SK-N-SH treated with all-trans-retinoic acid at 6 μM for 48 hours (cell line): Measurements from ENCODE around the gene IMMP2L.

Experiments
- ATAC-seq: fragments of 200-7000 bp; cut with Tn5 transposase; 3 replicates; pipeline ENCODE4 v1.9.1; 2020; ENCODE audit warnings: mild to moderate bottlenecking, moderate library complexity
- ARNTL ChIP-seq: fragments of 450-650 bp; formaldehyde crosslinking; IDR thresholded peaks from 2 replicates; pipeline ENCODE4 v1.5.0; 2020; ENCODE audit warnings: low read depth, mild to moderate bottlenecking, moderate library complexity, borderline replicate concordance
- BACH2 ChIP-seq: fragments of 250-450 bp; sonication (Bioruptor Pico); IDR thresholded peaks from 2 replicates; pipeline ENCODE4 v1.9.0; 2021; ENCODE audit warnings: mild to moderate bottlenecking, borderline replicate concordance
- CREB5 ChIP-seq: fragments of 250-450 bp; sonication (Bioruptor Pico); IDR thresholded peaks from 2 replicates; pipeline ENCODE4 v1.5.1; 2020; ENCODE audit warnings: low read depth, mild to moderate bottlenecking, moderate library complexity
- CSDC2 ChIP-seq: fragments of 250-450 bp; sonication (Bioruptor Pico); IDR thresholded peaks from 2 replicates; pipeline ENCODE4 v1.5.0; 2020; ENCODE audit warnings: mild to moderate bottlenecking, moderate library complexity
- CSRNP3 ChIP-seq: fragments of 250-450 bp; sonication (Bioruptor Pico); IDR thresholded peaks from 2 replicates; pipeline ENCODE4 v1.5.1; 2021; ENCODE audit warnings: mild to moderate bottlenecking, moderate library complexity
- ESRRG ChIP-seq: fragments of 250-450 bp; sonication (Bioruptor Pico); IDR thresholded peaks from 2 replicates; pipeline ENCODE4 v1.6.1; 2021; ENCODE audit warnings: mild to moderate bottlenecking
- GLIS3 ChIP-seq: fragments of 250-450 bp; sonication (Bioruptor Pico); IDR thresholded peaks from 2 replicates; pipeline ENCODE4 v1.5.0; 2020; ENCODE audit warnings: mild to moderate bottlenecking, moderate library complexity
- ISL1 ChIP-seq: fragments of 250-450 bp; sonication (Bioruptor Pico); IDR thresholded peaks from 2 replicates; pipeline ENCODE4 v2.1.2; 2022; ENCODE audit warnings: mild to moderate bottlenecking, moderate library complexity
- OSR1 ChIP-seq: fragments of 250-450 bp; sonication (Bioruptor Pico); IDR thresholded peaks from 2 replicates; pipeline ENCODE4 v1.8.0; 2022; ENCODE audit warnings: moderate library complexity, mild to moderate bottlenecking, inconsistent platforms
- PATZ1 ChIP-seq: fragments of 250-450 bp; sonication (Bioruptor Pico); IDR thresholded peaks from 2 replicates; pipeline ENCODE4 v1.8.0; 2020; ENCODE audit warnings: mild to moderate bottlenecking, moderate library complexity, borderline replicate concordance
- POU6F1 ChIP-seq: fragments of 250-450 bp; sonication (Bioruptor Pico); IDR thresholded peaks from 2 replicates; pipeline ENCODE4 v1.8.0; 2021; ENCODE audit warnings: low read depth, mild to moderate bottlenecking, moderate library complexity, borderline replicate concordance
- PPARA ChIP-seq: fragments of 250-450 bp; sonication (Bioruptor Pico); IDR thresholded peaks from 2 replicates; pipeline ENCODE4 v1.5.0; 2020; ENCODE audit warnings: mild to moderate bottlenecking, borderline replicate concordance
- RARB ChIP-seq: fragments of 250-450 bp; sonication (Bioruptor Pico); IDR thresholded peaks from 2 replicates; pipeline ENCODE4 v1.8.0; 2021; ENCODE audit warnings: mild to moderate bottlenecking, moderate library complexity
- SNAI2 ChIP-seq: fragments of 250-450 bp; sonication (Bioruptor Pico); IDR thresholded peaks from 2 replicates; pipeline ENCODE4 v1.5.0; 2020; ENCODE audit warnings: mild to moderate bottlenecking, moderate library complexity
- TCF4 ChIP-seq: fragments of 250-450 bp; sonication (Bioruptor Pico); IDR thresholded peaks from 2 replicates; pipeline ENCODE4 v1.8.0; 2021; ENCODE audit warnings: mild to moderate bottlenecking, moderate library complexity, borderline replicate concordance
- TOX ChIP-seq: fragments of 250-450 bp; sonication (Bioruptor Pico); IDR thresholded peaks from 2 replicates; pipeline ENCODE4 v1.8.0; 2021; ENCODE audit warnings: mild to moderate bottlenecking, moderate library complexity, borderline replicate concordance
- TSHZ2 ChIP-seq: fragments of 250-450 bp; sonication (Bioruptor Pico); IDR thresholded peaks from 2 replicates; pipeline ENCODE4 v1.5.0; 2020; ENCODE audit warnings: mild to moderate bottlenecking, moderate library complexity
- ZC3H10 ChIP-seq: fragments of 250-450 bp; sonication (Bioruptor Pico); IDR thresholded peaks from 2 replicates; pipeline ENCODE4 v1.5.1; 2021; ENCODE audit warnings: mild to moderate bottlenecking, moderate library complexity
- ZFP3 ChIP-seq: fragments of 250-450 bp; sonication (Bioruptor Pico); IDR thresholded peaks from 2 replicates; pipeline ENCODE4 v1.5.0; 2020; ENCODE audit warnings: mild to moderate bottlenecking, moderate library complexity
- ZFP30 ChIP-seq: fragments of 450-650 bp; formaldehyde crosslinking; IDR thresholded peaks from 2 replicates; pipeline ENCODE4 v1.5.0; 2022; ENCODE audit warnings: mild to moderate bottlenecking, moderate library complexity
- ZNF565 ChIP-seq: fragments of 450-650 bp; formaldehyde crosslinking; conservative IDR thresholded peaks from 2 replicates; pipeline ENCODE4 v1.5.0; 2020; ENCODE audit warnings: low read depth, mild to moderate bottlenecking, moderate library complexity
- ZNF70 ChIP-seq: fragments of 450-650 bp; formaldehyde crosslinking; IDR thresholded peaks from 2 replicates; pipeline ENCODE4 v1.5.0; 2020; ENCODE audit warnings: mild to moderate bottlenecking, moderate library complexity
- ZNF8 ChIP-seq: fragments of 450-650 bp; formaldehyde crosslinking; IDR thresholded peaks from 2 replicates; pipeline ENCODE4 v1.5.0; 2020; ENCODE audit warnings: mild to moderate bottlenecking, moderate library complexity

The IMMP2L gene

GRCh38 chr7:111294494-111294893 is 267.8 kb downstream of the IMMP2L start (continued):
- TF ChIP-seq CREB5 (CRISPR knock-in tag): no peak
- TF ChIP-seq TOX (CRISPR knock-in tag): no peak
- TF ChIP-seq BACH2: no peak
- no peak for TF ChIP-seq PATZ1 (CRISPR knock-in tag)
- TF ChIP-seq ARNTL (CRISPR knock-in tag): no peak

GRCh38 chr7:111292026-111292470 is 270.2 kb downstream of the IMMP2L start:
- peak; percentile 68 for ATAC-seq
- TF ChIP-seq ISL1 (CRISPR knock-in tag) (peak; percentile 85), ZC3H10 (CRISPR knock-in tag) (no peak), POU6F1 (CRISPR knock-in tag) (0 out of 2 replicates have a peak, but pooled peaks have one; percentile 27)

- peak; percentile 28; the same call in 2 of the 3 replicates for ATAC-seq
- no peak for TF ChIP-seq BACH2
- 0 out of 2 replicates have a peak, but pooled peaks have one; percentile 73 for TF ChIP-seq CSDC2 (CRISPR knock-in tag)
Measured at GRCh38 chr7:111290982-111291381, 271.3 kb downstream of the IMMP2L start.

GRCh38 chr7:111290419-111290818 is 271.9 kb downstream of the IMMP2L start:
- ATAC-seq: peak; percentile 71
- TF ChIP-seq TCF4 (CRISPR knock-in tag): peak; percentile 73
- no peak for TF ChIP-seq CSDC2 (CRISPR knock-in tag)
- TF ChIP-seq TSHZ2 (CRISPR knock-in tag): peak; percentile 93
- peak; percentile 94 for TF ChIP-seq ISL1 (CRISPR knock-in tag)
- TF ChIP-seq ZNF8 (CRISPR knock-in tag): no peak
- TF ChIP-seq ZFP3 (CRISPR knock-in tag): no peak
- no peak for TF ChIP-seq PPARA (CRISPR knock-in tag)
- no peak for TF ChIP-seq ZFP30
- no peak for TF ChIP-seq CREB5 (CRISPR knock-in tag)
- no peak for TF ChIP-seq CSRNP3
- TF ChIP-seq SNAI2 (CRISPR knock-in tag): no peak
- no peak for TF ChIP-seq RARB (CRISPR knock-in tag)
- TF ChIP-seq OSR1 (CRISPR knock-in tag): no peak
- no peak for TF ChIP-seq BACH2
- no peak for TF ChIP-seq POU6F1 (CRISPR knock-in tag)
- no peak for TF ChIP-seq ZC3H10 (CRISPR knock-in tag)
- peak; percentile 71; the same call in 1 of the 2 replicates for TF ChIP-seq GLIS3 (CRISPR knock-in tag)
- no peak for TF ChIP-seq ARNTL (CRISPR knock-in tag)
- TF ChIP-seq ESRRG (CRISPR knock-in tag): no peak
- no peak for TF ChIP-seq ZNF70 (CRISPR knock-in tag)
- no peak for TF ChIP-seq ZNF565 (CRISPR knock-in tag)
